ENCODE data around the gene ARL5B.

Gene ARL5B

DNA sequence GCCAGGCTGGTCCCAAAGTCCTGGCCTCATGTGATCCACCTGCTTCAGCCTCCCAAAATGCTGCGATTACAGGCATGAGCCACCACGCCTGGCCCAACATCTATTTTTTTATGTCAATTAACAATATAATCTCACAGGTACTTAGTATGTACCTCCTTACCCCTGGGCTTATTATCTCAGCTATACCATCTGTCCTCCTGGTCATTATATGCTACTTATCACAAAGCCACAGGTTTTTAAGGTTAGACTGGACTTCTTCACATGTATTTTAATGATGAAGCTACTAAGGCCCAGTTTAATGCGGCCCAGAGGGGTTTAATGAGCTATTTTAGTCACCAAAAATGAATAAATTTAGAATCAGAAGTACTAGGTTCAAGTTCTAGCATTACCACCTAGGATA lies 11.3 kb upstream of the ARL5B start:
- no peak overlapping the region for H3K4me3 ChIP-seq (ENCODE audit: low read depth, low read length)
- CTCF ChIA-PET: no interaction called here
- POLR2A ChIA-PET: no interaction called here
- DNase-seq (ENCODE audit: low read depth, low spot score): no peak
- TF ChIP-seq, protein P1, sequence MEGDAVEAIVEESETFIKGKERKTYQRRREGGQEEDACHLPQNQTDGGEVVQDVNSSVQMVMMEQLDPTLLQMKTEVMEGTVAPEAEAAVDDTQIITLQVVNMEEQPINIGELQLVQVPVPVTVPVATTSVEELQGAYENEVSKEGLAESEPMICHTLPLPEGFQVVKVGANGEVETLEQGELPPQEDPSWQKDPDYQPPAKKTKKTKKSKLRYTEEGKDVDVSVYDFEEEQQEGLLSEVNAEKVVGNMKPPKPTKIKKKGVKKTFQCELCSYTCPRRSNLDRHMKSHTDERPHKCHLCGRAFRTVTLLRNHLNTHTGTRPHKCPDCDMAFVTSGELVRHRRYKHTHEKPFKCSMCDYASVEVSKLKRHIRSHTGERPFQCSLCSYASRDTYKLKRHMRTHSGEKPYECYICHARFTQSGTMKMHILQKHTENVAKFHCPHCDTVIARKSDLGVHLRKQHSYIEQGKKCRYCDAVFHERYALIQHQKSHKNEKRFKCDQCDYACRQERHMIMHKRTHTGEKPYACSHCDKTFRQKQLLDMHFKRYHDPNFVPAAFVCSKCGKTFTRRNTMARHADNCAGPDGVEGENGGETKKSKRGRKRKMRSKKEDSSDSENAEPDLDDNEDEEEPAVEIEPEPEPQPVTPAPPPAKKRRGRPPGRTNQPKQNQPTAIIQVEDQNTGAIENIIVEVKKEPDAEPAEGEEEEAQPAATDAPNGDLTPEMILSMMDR (IDR thresholded peaks at IDR 0.05; ENCODE audit: insufficient read depth, low read length, missing control alignments): no peak

DNA sequence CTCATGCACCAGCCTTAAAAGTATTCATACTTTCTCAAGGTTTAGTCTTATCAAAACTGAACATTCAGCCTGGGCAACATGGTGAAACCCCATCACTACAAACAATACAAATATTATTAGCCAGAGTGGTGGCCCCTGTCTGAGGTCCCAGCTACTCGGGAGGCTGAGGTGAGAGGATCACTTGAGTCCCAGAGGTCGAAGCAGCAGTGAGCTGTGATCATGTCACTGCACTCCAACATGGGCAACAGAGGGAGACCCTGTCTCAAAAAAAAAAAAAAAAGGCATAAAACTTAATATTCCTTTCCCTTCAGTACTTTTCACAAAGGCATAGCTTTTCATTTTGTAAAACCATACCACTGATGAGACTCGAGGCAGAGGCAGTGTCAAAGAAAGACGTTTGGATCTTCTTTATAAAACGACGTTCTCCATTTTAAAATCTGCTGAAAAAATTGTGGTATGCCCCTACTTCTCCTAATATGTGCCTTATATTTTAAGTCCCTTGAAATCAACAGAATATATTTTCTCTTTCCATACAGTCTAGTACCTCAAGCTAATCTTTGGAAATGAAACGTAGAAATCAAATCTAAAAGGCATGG lies 9.8 kb upstream of the ARL5B start:
- TF ChIP-seq, protein P1 (IDR thresholded peaks at IDR 0.05; ENCODE audit: insufficient read depth, low read length, missing control alignments): no peak
- POLR2A ChIA-PET: interaction anchor here (0.6 kb wide), 1 partner anchor 13 kb away, joined by 3 read pairs; no protein-coding TSS in a partner anchor
- CTCF ChIA-PET: interaction anchor here (0.9 kb wide), 1 partner anchor 15 kb away, joined by 3 read pairs; no protein-coding TSS in a partner anchor
- no peak for DNase-seq (ENCODE audit: low read depth, low spot score)
- H3K4me3 ChIP-seq (ENCODE audit: low read depth, low read length): no peak overlapping the region; the same call in 1 of the 2 replicates

DNA sequence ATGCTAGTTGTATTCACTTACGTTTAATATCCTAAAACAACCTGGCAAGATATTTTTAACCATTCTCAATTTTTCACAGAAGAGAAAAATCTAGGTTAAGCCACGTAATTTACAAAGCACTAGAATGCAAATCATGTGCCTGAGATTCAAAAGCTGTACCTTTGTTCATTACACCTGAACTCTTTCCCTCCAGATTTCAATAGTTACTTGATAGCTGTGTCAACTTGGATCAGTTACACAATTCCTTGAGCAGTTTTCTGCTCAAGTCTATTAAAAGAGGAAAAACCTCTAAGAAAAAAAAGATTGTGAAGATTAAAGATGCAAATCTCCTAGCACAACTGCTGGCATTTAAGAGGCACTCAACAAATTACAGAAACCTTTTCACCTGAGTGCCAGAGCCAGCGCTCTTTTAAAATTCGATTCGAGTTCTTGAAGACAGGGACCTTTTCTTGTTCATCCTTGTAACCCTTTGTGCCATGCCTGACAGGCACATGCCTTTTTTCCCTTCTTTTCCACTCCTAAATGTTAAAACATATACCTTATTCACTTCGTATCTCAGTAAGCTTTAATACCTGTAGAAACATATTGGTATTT lies 8.7 kb upstream of the ARL5B start:
- no peak for DNase-seq (ENCODE audit: low read depth, low spot score)
- ChIA-PET CTCF (no interaction called here), POLR2A (no interaction called here)
- TF ChIP-seq, protein P1 (IDR thresholded peaks at IDR 0.05; ENCODE audit: insufficient read depth, low read length, missing control alignments): no peak
- H3K4me3 ChIP-seq (ENCODE audit: low read depth, low read length): peak overlapping the region; percentile 84

DNA sequence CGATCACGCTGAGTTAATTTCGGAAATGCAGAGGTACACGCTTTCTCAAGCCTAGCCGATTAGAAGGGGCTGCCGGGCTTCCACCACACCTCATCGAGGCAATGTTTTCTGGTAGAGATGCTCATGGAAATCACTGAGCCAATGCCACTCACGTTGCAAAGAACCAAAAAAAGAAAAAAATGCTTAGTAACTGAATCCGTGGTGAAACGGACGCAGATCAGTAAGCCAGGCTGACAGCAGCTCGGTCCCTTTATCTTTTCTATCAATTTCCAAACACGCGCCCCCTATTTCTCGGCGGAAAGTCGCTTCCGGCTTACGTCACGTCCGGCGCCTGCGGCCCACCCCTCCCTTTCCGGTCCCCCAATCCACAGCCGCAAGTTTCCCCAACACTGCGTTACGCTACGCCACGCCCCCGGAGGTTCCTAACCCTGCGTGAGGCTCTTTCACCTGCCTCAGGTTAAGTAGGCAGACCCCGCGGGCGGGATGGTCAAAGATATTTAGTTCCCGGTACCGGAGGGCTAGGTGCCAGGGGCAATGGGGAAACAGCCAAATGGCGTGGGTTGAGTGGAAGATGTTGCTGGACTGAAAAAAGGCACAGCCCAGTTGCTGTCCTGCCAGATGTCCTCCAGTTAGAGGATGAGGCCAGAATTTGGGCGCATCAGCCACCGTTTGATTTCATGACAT lies 7.8 kb upstream of the ARL5B start, which contains the start of gene NSUN6:
TSS of gene NSUN6 (minus strand) at position 264 of the 684 bp plus-strand sequence. CDS start 384 bp downstream, outside the sequence.
- peak; percentile 34 for DNase-seq (ENCODE audit: low read depth, low spot score)

DNA sequence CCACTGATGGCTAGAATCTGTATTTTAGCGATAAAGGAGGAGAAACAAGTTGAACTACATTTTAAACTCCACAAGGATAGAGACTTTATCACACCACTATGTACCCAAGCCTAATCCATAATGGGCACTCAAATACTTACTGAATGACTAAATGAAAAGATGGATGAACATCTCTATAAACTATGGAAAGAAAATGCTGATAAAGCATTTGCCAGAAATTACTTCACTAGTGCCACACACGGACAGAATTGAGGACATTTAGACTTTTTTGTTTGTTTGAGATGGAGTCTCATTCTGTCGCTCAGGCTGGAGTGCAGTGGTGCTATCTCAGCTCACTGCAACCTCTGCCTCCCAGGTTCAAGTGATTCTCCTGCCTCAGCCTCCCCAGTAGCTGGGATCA lies 6.1 kb upstream of the ARL5B start:
- TF ChIP-seq, protein P1 (IDR thresholded peaks at IDR 0.05; ENCODE audit: insufficient read depth, low read length, missing control alignments): no peak
- ChIA-PET CTCF (no interaction called here), POLR2A (no interaction called here)
- no peak overlapping the region for H3K4me3 ChIP-seq (ENCODE audit: low read depth, low read length)
- no peak for DNase-seq (ENCODE audit: low read depth, low spot score)

More for the DNA sequence above, 7.8 kb upstream of the ARL5B start, which contains the start of gene NSUN6:
- TF ChIP-seq, protein P1 (IDR thresholded peaks at IDR 0.05; ENCODE audit: insufficient read depth, low read length, missing control alignments): no peak
- CTCF ChIA-PET: no interaction called here
- POLR2A ChIA-PET: no interaction called here
- peak within 1 kb of the TSS; percentile 84 for H3K4me3 ChIP-seq (ENCODE audit: low read depth, low read length)

DNA sequence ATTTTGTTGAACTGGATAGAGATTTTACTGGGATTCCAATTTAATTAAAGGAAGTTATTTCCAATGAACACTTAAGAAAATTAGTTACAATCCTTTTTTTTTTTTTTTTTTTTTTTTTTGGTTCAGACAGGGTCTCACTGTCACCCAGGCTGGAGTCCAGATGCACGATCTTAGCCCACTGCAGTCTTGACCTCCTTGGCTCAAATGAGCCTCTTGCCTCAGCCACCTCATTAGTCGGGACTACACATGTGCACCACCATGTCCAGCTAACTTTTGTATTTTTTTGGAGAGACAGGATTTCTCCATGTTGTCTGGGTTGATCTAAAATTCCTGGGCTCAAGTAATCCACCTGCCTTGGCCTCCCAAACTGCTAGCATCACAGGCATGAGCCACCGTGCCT lies 2.5 kb upstream of the ARL5B start:
- ChIA-PET CTCF (no interaction called here), POLR2A (no interaction called here)
- TF ChIP-seq, protein P1 (IDR thresholded peaks at IDR 0.05; ENCODE audit: insufficient read depth, low read length, missing control alignments): no peak
- no peak for DNase-seq (ENCODE audit: low read depth, low spot score)
- no peak overlapping the region for H3K4me3 ChIP-seq (ENCODE audit: low read depth, low read length)
